ENCODE measurements around the gene DOK3.

DNA sequence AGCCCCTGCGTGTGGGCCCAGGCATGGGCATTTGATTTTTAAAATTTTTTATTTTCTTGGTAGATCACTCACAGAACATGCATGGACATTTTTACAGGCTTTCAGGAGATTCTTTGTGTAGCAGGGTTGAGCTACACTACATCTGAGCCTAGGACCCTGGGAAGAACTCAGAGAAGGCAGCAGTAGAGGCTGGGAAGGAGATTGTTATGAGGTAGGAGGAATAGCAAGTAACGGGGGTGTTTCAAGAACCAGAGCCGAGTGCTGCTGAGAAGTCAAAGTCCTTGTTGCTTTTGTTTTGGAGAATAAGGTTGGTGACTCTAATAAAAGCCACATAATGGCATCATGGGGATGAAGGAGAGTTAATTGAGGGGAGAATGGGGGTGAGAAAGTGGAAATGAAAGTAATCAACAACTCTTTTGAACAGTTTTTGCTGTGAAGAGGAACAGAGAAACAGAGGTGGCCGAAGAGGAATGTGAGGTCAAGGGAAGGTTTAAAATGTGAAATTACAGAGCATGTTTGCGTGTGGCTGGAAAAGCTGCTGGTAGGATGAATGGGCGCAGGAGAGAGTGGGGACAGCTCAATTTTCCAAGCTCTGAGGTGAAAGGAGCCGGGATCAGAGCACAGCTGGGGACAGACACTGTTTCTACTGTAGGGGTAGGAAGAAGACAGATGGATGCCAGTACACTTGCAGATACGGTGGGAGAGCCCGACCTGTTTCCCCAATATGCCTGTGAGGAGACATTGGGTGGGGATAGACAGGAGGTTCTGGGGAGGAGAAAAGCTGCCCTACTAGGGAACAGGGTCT is 7.5 kb downstream of the DOK3 start:
- TF ChIP-seq MYC (IDR thresholded peaks at IDR 0.05; ENCODE audit: insufficient read depth, insufficient read length, insufficient replicate concordance, low read length, severe bottlenecking) (no peak), ZNF24 (IDR thresholded peaks at IDR 0.05) (0 out of 2 replicates have a peak, but pooled peaks have one; percentile 5), DPF2 (IDR thresholded peaks at IDR 0.05) (peak; percentile 96)

Measured in GM12878 (cell line).